Activated CD8-positive, alpha-beta memory T cell treated with anti-CD3 and anti-CD28 coated beads, Interleukin-2, amount 10 ng/mL, durations not matched to agents 7 days and 5 days (primary cell): Measurements from ENCODE around the gene ZNF785. TPM values are rescaled to one million over a fixed set of nuclear protein-coding genes. Genes with fewer than 3 reads are reported as not detected.
"Not testable (repeated sequence)": the region's sequence is repeated elsewhere in the genome, so short reads cannot be mapped to it uniquely, and the experiment has no call there.

Experiments
- ATAC-seq: fragments of 150-1000 bp; cut with Tn5 transposase; one replicate; pipeline ENCODE4 v1.10.0; 2021; ENCODE audit warnings: moderate library complexity
- CTCF ChIA-PET: fragments of 350-600 bp; sonication (Branson Sonifier 250); formaldehyde crosslinking; loops from one replicate; lab custom pipeline; 2021; ENCODE audit warnings: antibody characterized with exemption; lab: Charles Lee
- DNase-seq: peaks from one replicate; pipeline ENCODE4 v3.0.0-alpha.2; 2020
- H3K27ac Mint-ChIP-seq: one replicate; pipeline ENCODE4 v1.8.0; 2021; ENCODE audit warnings: mild to moderate bottlenecking, mixed read lengths
- H3K27me3 Mint-ChIP-seq: one replicate; pipeline ENCODE4 v1.8.0; 2021; ENCODE audit warnings: mixed read lengths
- H3K36me3 Mint-ChIP-seq: one replicate; pipeline ENCODE4 v1.8.0; 2021; ENCODE audit warnings: mild to moderate bottlenecking, mixed read lengths
- H3K4me1 Mint-ChIP-seq: one replicate; pipeline ENCODE4 v1.8.0; 2021; ENCODE audit warnings: mixed read lengths
- H3K4me3 Mint-ChIP-seq: one replicate; pipeline ENCODE4 v1.8.0; 2021; ENCODE audit warnings: mild to moderate bottlenecking, moderate library complexity, mixed read lengths
- H3K9me3 Mint-ChIP-seq: one replicate; pipeline ENCODE4 v1.8.0; 2022; ENCODE audit warnings: low read depth, mixed read lengths
- total RNA-seq, 2 experiments: library from RNA; stranded (reverse); gene quantifications; one replicate each; pipeline ENCODE4 v1.2.3, GENCODE V29; 2021

Gene ZNF785
- total RNA-seq: 10 to 100 TPM; 18.9 to 21.2 TPM

- Mint-ChIP-seq H3K4me1 (peaks cover 44% of the 10 kb centered on the region), H3K9me3 (no peaks in the 10 kb centered on the region), H3K36me3 (peaks cover 35% of the 10 kb centered on the region), H3K27ac (peak within 1 kb of the TSS; percentile 92), H3K4me3 (peak within 1 kb of the TSS; percentile 83), H3K27me3 (no peaks in the 10 kb centered on the region)
- ATAC-seq (peak; percentile 98), DNase-seq (peak; percentile 97)
- CTCF ChIA-PET: interaction anchor here (0.7 to 4.2 kb wide), 17 partner anchors 13 to 494 kb away, joined by 3 to 31 read pairs (median 5); partner anchors contain the start of genes DCTPP1, TBX6, ZNF688 and ZNF747
Measured at GRCh38 chr16:30585400-30586191, at the start of gene ZNF785. ZNF785 (minus strand) TSS chr16:30585697; CDS start chr16:30585611, 86 bp downstream.

GRCh38 chr16:30633526-30633925 lies 48.0 kb upstream of the ZNF785 start:
- H3K27ac Mint-ChIP-seq: peak overlapping the region; percentile 89
- CTCF ChIA-PET: interaction anchor here (0.9 to 3.6 kb wide), 8 partner anchors 12 to 204 kb away, joined by 3 to 13 read pairs (median 4); partner anchors contain the start of genes DCTPP1, PRR14 and ZNF747
- DNase-seq (no peak), ATAC-seq (no peak)
- peaks cover 27% of the 10 kb centered on the region for H3K4me1 Mint-ChIP-seq
- peak overlapping the region; percentile 75 for H3K4me3 Mint-ChIP-seq
- H3K36me3 Mint-ChIP-seq: no peaks in the 10 kb centered on the region
- H3K27me3 Mint-ChIP-seq: no peaks in the 10 kb centered on the region
- H3K9me3 Mint-ChIP-seq: no peaks in the 10 kb centered on the region

DNA sequence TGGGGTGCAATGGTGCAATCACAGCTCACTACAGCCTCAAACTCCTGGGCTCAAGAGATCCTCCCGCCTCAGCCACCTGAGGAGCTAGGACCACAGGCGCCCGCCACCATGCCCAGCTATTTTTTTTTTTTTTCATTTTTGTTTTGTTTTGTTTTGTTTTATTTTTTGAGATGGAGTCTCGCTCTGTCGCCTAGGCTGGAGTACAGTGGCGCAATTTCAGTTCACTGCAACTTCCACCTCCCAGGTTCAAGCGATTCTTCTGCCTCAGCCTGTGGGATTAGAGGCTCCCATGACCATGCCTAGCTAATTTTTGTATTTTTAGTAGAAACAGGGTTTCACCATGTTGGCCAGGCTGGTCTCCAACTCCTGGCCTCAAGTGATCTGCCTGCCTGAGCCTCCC lies 47.0 kb upstream of the ZNF785 start:
- CTCF ChIA-PET: interaction anchor here (0.7 to 3.6 kb wide), 9 partner anchors 10 to 223 kb away, joined by 3 to 13 read pairs (median 4); partner anchors contain the start of gene PRR14
- not testable (repeated sequence) for H3K27me3 Mint-ChIP-seq, H3K27ac Mint-ChIP-seq, H3K36me3 Mint-ChIP-seq, H3K9me3 Mint-ChIP-seq, ATAC-seq, DNase-seq, H3K4me3 Mint-ChIP-seq
- H3K4me1 Mint-ChIP-seq: peaks cover 29% of the 10 kb centered on the region

- peak; percentile 93 for ATAC-seq
Measured at GRCh38 chr16:30628628-30629540, 43.4 kb upstream of the ZNF785 start.

DNA sequence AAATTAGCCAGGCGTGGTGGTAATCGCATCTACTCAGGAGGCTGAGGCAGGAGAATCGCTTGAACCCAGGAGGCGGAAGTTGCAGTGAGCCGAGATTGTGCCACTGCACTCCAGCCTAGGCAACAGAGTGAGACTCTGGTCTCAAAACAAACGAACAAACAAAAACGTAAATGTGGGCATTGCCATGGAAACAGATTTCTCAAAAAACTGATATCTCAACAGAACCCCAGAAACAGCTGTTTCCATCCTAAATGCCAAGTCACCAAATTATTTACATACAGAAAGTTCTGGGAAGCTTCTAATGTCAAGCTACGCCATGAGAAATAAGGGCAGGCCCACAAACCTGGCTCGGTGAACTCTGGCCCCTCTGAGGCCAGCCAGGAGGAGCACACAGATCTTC lies 40.7 kb upstream of the ZNF785 start:
- H3K9me3 Mint-ChIP-seq: no peaks in the 10 kb centered on the region
- peaks cover 17% of the 10 kb centered on the region for H3K4me1 Mint-ChIP-seq
- CTCF ChIA-PET: interaction anchor here (1.0 to 3.9 kb wide), 4 partner anchors 11 to 96 kb away, joined by 3 to 30 read pairs (median 4); no protein-coding TSS in a partner anchor
- DNase-seq: no peak
- H3K27ac Mint-ChIP-seq: no peak overlapping the region
- H3K36me3 Mint-ChIP-seq: no peaks in the 10 kb centered on the region
- H3K4me3 Mint-ChIP-seq: no peak overlapping the region
- no peak for ATAC-seq
- peaks cover 27% of the 10 kb centered on the region for H3K27me3 Mint-ChIP-seq

More at GRCh38 chr16:30628628-30629540, 43.4 kb upstream of the ZNF785 start:
- CTCF ChIA-PET: interaction anchor here (0.8 to 3.9 kb wide), 35 partner anchors 9 to 516 kb away, joined by 3 to 30 read pairs (median 5); partner anchors contain the start of genes DCTPP1, PRR14, SEPTIN1 and ZNF688
- Mint-ChIP-seq H3K4me1 (peaks cover 17% of the 10 kb centered on the region), H3K27ac (peak overlapping the region; percentile 71), H3K27me3 (peaks cover under 1% of the 10 kb centered on the region), H3K9me3 (no peaks in the 10 kb centered on the region), H3K4me3 (peak overlapping the region; percentile 54), H3K36me3 (no peaks in the 10 kb centered on the region)
- peak; percentile 93 for DNase-seq

DNA sequence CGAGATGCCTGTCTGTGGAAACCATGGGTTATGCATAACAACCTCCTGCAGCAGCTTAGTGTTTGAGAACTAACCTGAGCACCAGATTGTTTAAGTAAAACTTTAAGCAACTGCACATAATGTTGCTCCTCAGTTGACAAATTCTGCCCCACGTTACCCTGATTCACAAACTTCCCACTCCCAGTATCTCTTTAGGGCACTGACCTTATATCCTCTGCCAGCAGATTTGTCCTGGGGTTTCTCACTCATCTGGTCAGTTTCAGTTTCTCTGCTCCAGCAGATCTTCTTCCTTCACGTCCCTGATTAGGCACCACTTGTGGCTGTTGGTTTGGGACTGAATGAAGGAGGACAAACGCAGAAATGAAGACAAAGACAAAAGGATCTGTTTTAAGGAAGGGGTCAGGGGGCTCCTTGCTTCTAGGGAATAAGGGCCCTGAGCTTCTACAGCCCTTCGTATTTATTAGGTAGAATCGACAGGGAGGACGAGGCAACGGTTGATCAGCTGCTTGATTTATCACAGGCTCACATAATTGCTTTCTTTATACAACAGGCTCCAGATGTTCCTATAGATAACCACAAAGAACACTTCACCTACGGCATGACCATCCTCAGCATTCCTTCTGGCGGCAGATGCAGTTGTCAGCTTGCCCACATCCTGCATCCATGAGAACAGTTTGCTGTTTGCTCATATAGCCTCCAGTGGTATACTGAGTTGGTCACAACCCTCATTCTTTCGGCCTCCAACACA lies 38.2 kb upstream of the ZNF785 start:
- CTCF ChIA-PET: interaction anchor here (1.9 kb wide), 1 partner anchor 8 kb away, joined by 7 read pairs; no protein-coding TSS in a partner anchor
- no peak for ATAC-seq
- H3K27me3 Mint-ChIP-seq: peaks cover 35% of the 10 kb centered on the region

GRCh38 chr16:30622455-30623032 lies 37.0 kb upstream of the ZNF785 start:
- Mint-ChIP-seq H3K27ac (no peak overlapping the region), H3K36me3 (no peaks in the 10 kb centered on the region), H3K9me3 (no peaks in the 10 kb centered on the region), H3K4me1 (peaks cover 12% of the 10 kb centered on the region), H3K4me3 (no peak overlapping the region), H3K27me3 (peaks cover 35% of the 10 kb centered on the region)
- DNase-seq: no peak
- CTCF ChIA-PET: interaction anchor here (1.0 to 1.9 kb wide), 3 partner anchors 7 to 28 kb away, joined by 4 to 7 read pairs (median 4); partner anchors contain the start of gene PRR14
- no peak for ATAC-seq

More for the DNA sequence above, 38.2 kb upstream of the ZNF785 start:
- Mint-ChIP-seq H3K27ac (no peak overlapping the region), H3K4me1 (peaks cover 10% of the 10 kb centered on the region), H3K4me3 (no peak overlapping the region), H3K36me3 (no peaks in the 10 kb centered on the region), H3K9me3 (no peaks in the 10 kb centered on the region)
- DNase-seq: no peak

DNA sequence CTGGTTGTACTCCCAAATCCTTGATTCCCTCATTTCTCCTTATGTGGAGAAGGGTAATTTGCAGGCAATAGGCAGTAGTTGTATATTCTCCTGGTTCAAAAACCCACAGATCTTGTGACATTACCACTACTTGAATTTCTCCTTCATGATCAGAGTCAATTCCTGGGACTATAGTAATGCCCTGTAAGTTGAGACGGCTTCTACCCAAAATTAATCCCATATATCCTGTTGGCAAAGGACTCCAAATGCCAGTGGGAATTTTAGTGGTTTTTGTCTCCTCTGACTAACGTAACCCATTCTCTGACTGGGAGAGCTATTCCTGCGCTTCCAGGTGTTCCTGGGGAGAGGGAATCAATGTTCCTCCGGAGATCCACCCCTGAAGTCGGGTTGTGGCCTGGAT lies 36.3 kb upstream of the ZNF785 start:
- H3K27ac Mint-ChIP-seq: no peak overlapping the region
- DNase-seq: no peak
- H3K4me1 Mint-ChIP-seq: peaks cover 10% of the 10 kb centered on the region
- peaks cover 35% of the 10 kb centered on the region for H3K27me3 Mint-ChIP-seq
- CTCF ChIA-PET: interaction anchor here (0.9 to 1.8 kb wide), 3 partner anchors 9 to 29 kb away, joined by 3 to 8 read pairs (median 4); partner anchors contain the start of gene PRR14
- no peaks in the 10 kb centered on the region for H3K36me3 Mint-ChIP-seq
- H3K4me3 Mint-ChIP-seq: no peak overlapping the region
- H3K9me3 Mint-ChIP-seq: no peaks in the 10 kb centered on the region
- no peak for ATAC-seq

GRCh38 chr16:30620169-30620568 lies 34.7 kb upstream of the ZNF785 start:
- DNase-seq (no peak), ATAC-seq (no peak)
- no peaks in the 10 kb centered on the region for H3K9me3 Mint-ChIP-seq
- H3K36me3 Mint-ChIP-seq: no peaks in the 10 kb centered on the region
- peaks cover 35% of the 10 kb centered on the region for H3K27me3 Mint-ChIP-seq
- H3K27ac Mint-ChIP-seq: no peak overlapping the region
- CTCF ChIA-PET: interaction anchor here (0.6 to 2.1 kb wide), 9 partner anchors 9 to 190 kb away, joined by 3 to 10 read pairs (median 4); partner anchors contain the start of genes DCTPP1, ZNF689 and ZNF764
- peaks cover 13% of the 10 kb centered on the region for H3K4me1 Mint-ChIP-seq
- no peak overlapping the region for H3K4me3 Mint-ChIP-seq

GRCh38 chr16:30619638-30620037 lies 34.1 kb upstream of the ZNF785 start:
- no peaks in the 10 kb centered on the region for H3K36me3 Mint-ChIP-seq
- ATAC-seq: no peak
- H3K9me3 Mint-ChIP-seq: no peaks in the 10 kb centered on the region

DNA sequence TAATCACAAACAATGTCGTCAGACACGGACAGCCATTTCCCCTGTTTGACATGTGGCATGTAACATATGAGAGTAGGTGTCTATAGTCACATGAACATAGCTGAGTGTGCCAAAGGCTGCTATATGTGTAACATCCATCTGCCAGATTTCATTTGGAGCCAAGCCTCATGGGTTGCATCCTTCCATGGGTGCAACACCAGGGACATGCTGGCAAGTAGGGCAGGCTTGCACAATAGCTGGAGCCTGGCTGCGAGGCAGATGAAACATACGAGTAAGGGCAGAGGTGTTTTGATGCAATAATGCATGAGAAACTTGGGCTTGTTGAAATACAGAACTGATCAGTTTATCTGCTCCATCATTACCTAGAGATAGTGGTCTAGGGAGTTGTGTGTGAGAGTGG lies 33.7 kb upstream of the ZNF785 start:
- Mint-ChIP-seq H3K9me3 (no peaks in the 10 kb centered on the region), H3K27ac (no peak overlapping the region), H3K27me3 (peaks cover 35% of the 10 kb centered on the region), H3K4me3 (no peak overlapping the region), H3K4me1 (peaks cover 12% of the 10 kb centered on the region), H3K36me3 (no peaks in the 10 kb centered on the region)
- DNase-seq (no peak), ATAC-seq (no peak)
- CTCF ChIA-PET: interaction anchor here (0.7 to 2.1 kb wide), 6 partner anchors 9 to 122 kb away, joined by 3 to 10 read pairs (median 4); partner anchors contain the start of genes ZNF689 and ZNF764

More at GRCh38 chr16:30619638-30620037, 34.1 kb upstream of the ZNF785 start:
- H3K27ac Mint-ChIP-seq: no peak overlapping the region
- H3K4me3 Mint-ChIP-seq: no peak overlapping the region
- H3K27me3 Mint-ChIP-seq: peaks cover 35% of the 10 kb centered on the region
- H3K4me1 Mint-ChIP-seq: peaks cover 14% of the 10 kb centered on the region
- no peak for DNase-seq
- CTCF ChIA-PET: interaction anchor here (0.7 to 2.1 kb wide), 7 partner anchors 9 to 190 kb away, joined by 3 to 10 read pairs (median 4); partner anchors contain the start of genes DCTPP1, ZNF689 and ZNF764
